SU-DHL-6 (cell line): Measurements from ENCODE around the gene STK35.

Source experiments
- EZH2phosphoT487 ChIP-seq: fragments of 200-600 bp; sonication (generic), shearing (Covaris generic); conservative IDR thresholded peaks from 2 replicates; pipeline ENCODE4 v1.6.1; 2018; ENCODE audit warnings: mild to moderate bottlenecking, antibody characterized with exemption, low read length, moderate library complexity, mixed read lengths
- TF ChIP-seq, protein P1 (sequence below): fragments of 200-600 bp; sonication (generic); IDR thresholded peaks from one replicate; pipeline ENCODE4 v1.5.1; 2017; ENCODE audit warnings: antibody characterized with exemption, mild to moderate bottlenecking, low read length, moderate library complexity; ENCODE audit not compliant: insufficient read depth, poor library complexity, severe bottlenecking

DNA sequence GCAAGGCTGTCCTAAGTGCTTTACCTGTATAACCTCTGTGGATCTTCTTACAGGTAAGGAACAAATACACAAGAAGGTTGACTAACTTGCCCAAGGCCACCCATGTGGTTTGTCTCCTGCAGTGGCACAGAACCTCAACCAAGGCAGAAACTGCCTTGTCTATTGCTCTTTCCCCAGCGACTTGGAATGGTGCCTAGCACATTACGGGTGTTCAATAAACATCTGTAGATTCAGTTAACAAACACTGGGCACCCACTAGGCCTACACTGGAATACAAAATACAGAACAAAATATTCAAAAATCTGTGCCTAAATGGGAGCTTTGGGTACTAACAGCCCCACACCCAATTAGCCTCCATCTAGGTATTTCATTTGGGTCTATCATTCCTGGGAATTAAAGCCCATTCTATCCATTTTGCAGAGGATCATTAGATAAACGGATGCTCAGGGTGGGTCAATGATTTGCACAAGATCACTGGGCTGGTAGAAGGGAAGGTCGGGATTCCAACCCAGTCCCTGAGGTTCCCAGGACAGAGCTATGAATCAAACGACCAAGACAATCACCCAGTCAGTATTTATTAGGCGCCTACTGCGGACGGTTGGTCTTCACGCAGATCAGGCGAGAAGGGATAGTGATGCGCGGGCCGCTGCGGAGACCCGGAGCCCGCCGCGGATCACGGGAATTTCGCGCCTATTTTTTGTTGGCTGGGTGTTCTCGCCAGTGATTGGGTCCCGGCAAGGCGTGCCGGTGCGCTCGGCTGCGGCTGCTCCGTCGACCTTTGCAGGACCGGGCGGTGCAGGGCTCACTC lies at the start of gene STK35:
- TF ChIP-seq, protein P1, sequence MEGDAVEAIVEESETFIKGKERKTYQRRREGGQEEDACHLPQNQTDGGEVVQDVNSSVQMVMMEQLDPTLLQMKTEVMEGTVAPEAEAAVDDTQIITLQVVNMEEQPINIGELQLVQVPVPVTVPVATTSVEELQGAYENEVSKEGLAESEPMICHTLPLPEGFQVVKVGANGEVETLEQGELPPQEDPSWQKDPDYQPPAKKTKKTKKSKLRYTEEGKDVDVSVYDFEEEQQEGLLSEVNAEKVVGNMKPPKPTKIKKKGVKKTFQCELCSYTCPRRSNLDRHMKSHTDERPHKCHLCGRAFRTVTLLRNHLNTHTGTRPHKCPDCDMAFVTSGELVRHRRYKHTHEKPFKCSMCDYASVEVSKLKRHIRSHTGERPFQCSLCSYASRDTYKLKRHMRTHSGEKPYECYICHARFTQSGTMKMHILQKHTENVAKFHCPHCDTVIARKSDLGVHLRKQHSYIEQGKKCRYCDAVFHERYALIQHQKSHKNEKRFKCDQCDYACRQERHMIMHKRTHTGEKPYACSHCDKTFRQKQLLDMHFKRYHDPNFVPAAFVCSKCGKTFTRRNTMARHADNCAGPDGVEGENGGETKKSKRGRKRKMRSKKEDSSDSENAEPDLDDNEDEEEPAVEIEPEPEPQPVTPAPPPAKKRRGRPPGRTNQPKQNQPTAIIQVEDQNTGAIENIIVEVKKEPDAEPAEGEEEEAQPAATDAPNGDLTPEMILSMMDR, result no peak
- TF ChIP-seq EZH2phosphoT487, result no peak
